ENCODE data around the gene TEX29. TPM values are rescaled to one million over a fixed set of nuclear protein-coding genes. Genes with fewer than 3 reads are reported as not detected.

The TEX29 gene
- total RNA-seq, 4 donors from 2014 or later, result not detected

DNA sequence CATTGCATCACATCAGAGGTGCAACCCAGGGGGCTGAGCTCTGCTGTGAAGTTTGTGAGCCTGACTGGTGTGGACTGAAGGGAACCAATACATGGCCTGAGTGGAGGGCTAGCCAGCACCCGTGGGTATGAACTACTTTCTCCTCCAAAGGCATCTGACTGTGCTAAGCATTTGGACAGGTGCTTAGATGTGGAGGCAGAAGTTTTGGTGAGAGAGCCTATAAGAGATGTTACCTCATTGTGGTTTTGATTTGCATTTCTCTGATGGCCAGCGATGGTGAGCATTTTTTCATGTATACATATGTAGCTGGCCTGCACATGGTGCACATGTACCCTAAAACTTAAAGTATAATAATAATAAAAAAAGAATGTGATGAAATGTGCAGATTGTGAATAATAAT, 46.9 kb downstream of the TEX29 start:
- no peak for DNase-seq (ENCODE audit: low spot score in 2 of 2)
- intact Hi-C loops (cut with DNase I; ENCODE audit: low total_unique reads), result no loop called here
- 60 to 74% methylated on average over 2 of the region's 2 CpGs for WGBS, 2 donors
- no peak for TF ChIP-seq POLR2A (IDR thresholded peaks at IDR 0.05)
- TF ChIP-seq, protein P1, sequence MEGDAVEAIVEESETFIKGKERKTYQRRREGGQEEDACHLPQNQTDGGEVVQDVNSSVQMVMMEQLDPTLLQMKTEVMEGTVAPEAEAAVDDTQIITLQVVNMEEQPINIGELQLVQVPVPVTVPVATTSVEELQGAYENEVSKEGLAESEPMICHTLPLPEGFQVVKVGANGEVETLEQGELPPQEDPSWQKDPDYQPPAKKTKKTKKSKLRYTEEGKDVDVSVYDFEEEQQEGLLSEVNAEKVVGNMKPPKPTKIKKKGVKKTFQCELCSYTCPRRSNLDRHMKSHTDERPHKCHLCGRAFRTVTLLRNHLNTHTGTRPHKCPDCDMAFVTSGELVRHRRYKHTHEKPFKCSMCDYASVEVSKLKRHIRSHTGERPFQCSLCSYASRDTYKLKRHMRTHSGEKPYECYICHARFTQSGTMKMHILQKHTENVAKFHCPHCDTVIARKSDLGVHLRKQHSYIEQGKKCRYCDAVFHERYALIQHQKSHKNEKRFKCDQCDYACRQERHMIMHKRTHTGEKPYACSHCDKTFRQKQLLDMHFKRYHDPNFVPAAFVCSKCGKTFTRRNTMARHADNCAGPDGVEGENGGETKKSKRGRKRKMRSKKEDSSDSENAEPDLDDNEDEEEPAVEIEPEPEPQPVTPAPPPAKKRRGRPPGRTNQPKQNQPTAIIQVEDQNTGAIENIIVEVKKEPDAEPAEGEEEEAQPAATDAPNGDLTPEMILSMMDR (IDR thresholded peaks at IDR 0.05), result no peak
- no peak overlapping the region for H3K4me3 ChIP-seq (ENCODE audit: low read depth, poor library complexity, severe bottlenecking)

- no peak for DNase-seq (ENCODE audit: low spot score in 2 of 2)
- 83 to 84% methylated on average over 4 of the region's 4 CpGs for WGBS, 2 donors
Measured at GRCh38 chr13:111368091-111368490, 47.6 kb downstream of the TEX29 start.

DNA sequence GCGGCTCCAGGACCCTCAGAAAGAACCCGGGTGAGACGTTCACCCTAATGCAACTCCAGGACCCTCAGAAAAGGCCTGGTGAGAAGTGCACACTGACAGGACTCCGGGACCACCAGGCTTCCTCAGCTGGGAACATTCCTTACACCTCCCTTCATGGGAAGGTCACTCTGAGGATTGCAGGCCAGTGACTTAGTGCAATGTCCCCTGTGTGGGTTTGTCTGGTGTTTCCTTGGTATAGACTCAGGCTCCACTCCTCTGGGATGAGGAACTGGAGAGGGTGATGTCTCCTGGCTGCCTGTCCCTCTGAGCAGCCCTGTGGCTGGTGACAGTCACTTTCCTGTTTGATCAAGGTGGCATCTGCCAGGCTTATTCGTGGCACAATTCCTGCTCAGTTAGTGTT, 49.7 kb downstream of the TEX29 start:
- no peak for DNase-seq (ENCODE audit: low spot score in 2 of 2)
- intact Hi-C loops (cut with DNase I; ENCODE audit: low total_unique reads), result no loop called here
- WGBS, 2 donors, result 88 to 92% methylated on average over 5 of the region's 5 CpGs
- TF ChIP-seq, protein P1 (IDR thresholded peaks at IDR 0.05), result no peak
- no peak for TF ChIP-seq POLR2A (IDR thresholded peaks at IDR 0.05)
- no peak overlapping the region for H3K4me3 ChIP-seq (ENCODE audit: low read depth, poor library complexity, severe bottlenecking)

More at GRCh38 chr13:111368091-111368490, 47.6 kb downstream of the TEX29 start:
- no peak overlapping the region for H3K4me3 ChIP-seq (ENCODE audit: low read depth, poor library complexity, severe bottlenecking)
- intact Hi-C loops (cut with DNase I; ENCODE audit: low total_unique reads), result no loop called here
- TF ChIP-seq POLR2A (IDR thresholded peaks at IDR 0.05), result no peak
- TF ChIP-seq, protein P1 (IDR thresholded peaks at IDR 0.05), result no peak

GRCh38 chr13:111370570-111371535, 50.4 kb downstream of the TEX29 start:
- TF ChIP-seq POLR2A (IDR thresholded peaks at IDR 0.05), result no peak
- TF ChIP-seq, protein P1 (IDR thresholded peaks at IDR 0.05), result no peak
- WGBS, 2 donors, result 80 to 83% methylated on average over 29 of the region's 29 CpGs
- H3K4me3 ChIP-seq (ENCODE audit: low read depth, poor library complexity, severe bottlenecking), result no peak overlapping the region
- intact Hi-C loops (cut with DNase I; ENCODE audit: low total_unique reads), result no loop called here
- peak in 1 of 2 donors; percentile 64 for DNase-seq (ENCODE audit: low spot score in 2 of 2)

GRCh38 chr13:111371720-111372119, 51.3 kb downstream of the TEX29 start:
- TF ChIP-seq POLR2A (IDR thresholded peaks at IDR 0.05), result no peak
- TF ChIP-seq, protein P1 (IDR thresholded peaks at IDR 0.05), result no peak
- intact Hi-C loops (cut with DNase I; ENCODE audit: low total_unique reads), result no loop called here
- 65 to 76% methylated on average over 7 of the region's 7 CpGs for WGBS, 2 donors
- no peak overlapping the region for H3K4me3 ChIP-seq (ENCODE audit: low read depth, poor library complexity, severe bottlenecking)
- DNase-seq (ENCODE audit: low spot score in 2 of 2), result no peak
